H1 (cell line): ENCODE data around the gene IPO9. TPM values are rescaled to one million over a fixed set of nuclear protein-coding genes. Genes with fewer than 3 reads are reported as not detected.

Experiments used
- CTCF ChIA-PET: fragments of 300-600 bp; sonication (Branson Sonifier 250); formaldehyde crosslinking; loops from one replicate; lab custom pipeline; 2021; ENCODE audit not compliant: partially characterized antibody; lab: Charles Lee
- POLR2A ChIA-PET: fragments of 300-600 bp; sonication (Branson Sonifier 250); formaldehyde crosslinking; loops from one replicate; lab custom pipeline; 2021; ENCODE audit warnings: inconsistent platforms; ENCODE audit not compliant: partially characterized antibody; lab: Charles Lee
- DNase-seq, 2 experiments: peaks; one replicate each; pipeline versions ENCODE4 v3.0.0 to v3.0.0-alpha.2; 2010 to 2022; ENCODE audit warnings: low spot score in 2 of 2, low read depth in 1 of 2, mixed read lengths in 1 of 2
- FAIRE-seq: peaks from 2 replicates; lab custom pipeline; 2011; peaks lifted over from hg19 to GRCh38; lab: Jason Lieb, UNC
- H2AFZ ChIP-seq: 2 replicates; pipeline ENCODE4 v1.8.1; 2012; ENCODE audit warnings: low read length, inconsistent platforms
- H2AK5ac ChIP-seq: 2 replicates; pipeline ENCODE4 v1.6.1; 2013; ENCODE audit warnings: low read depth, low read length
- H2BK120ac ChIP-seq: replicated peaks from 2 replicates; pipeline ENCODE3; 2013; ENCODE audit warnings: low read depth, low read length, inconsistent platforms
- H2BK12ac ChIP-seq: 2 replicates; pipeline ENCODE4 v1.6.1; 2013; ENCODE audit warnings: low read depth, low read length
- H2BK15ac ChIP-seq: 2 replicates; pipeline ENCODE4 v1.6.1; 2013; ENCODE audit warnings: low read length
- H2BK20ac ChIP-seq: 2 replicates; pipeline ENCODE4 v1.6.1; 2013; ENCODE audit warnings: low read length
- H2BK5ac ChIP-seq: 2 replicates; pipeline ENCODE4 v1.6.1; 2013; ENCODE audit warnings: low read depth, low read length
- H3K14ac ChIP-seq: 2 replicates; pipeline ENCODE4 v1.6.1; 2013; ENCODE audit warnings: inconsistent platforms; ENCODE audit not compliant: insufficient read length
- H3K18ac ChIP-seq: 2 replicates; pipeline ENCODE4 v1.6.1; 2013; ENCODE audit warnings: low read length; ENCODE audit errors: extremely low read depth
- H3K23ac ChIP-seq: 2 replicates; pipeline ENCODE4 v1.6.1; 2013; ENCODE audit warnings: inconsistent platforms; ENCODE audit not compliant: insufficient read length
- H3K23me2 ChIP-seq: 2 replicates; pipeline ENCODE4 v1.6.1; 2013; ENCODE audit warnings: low read depth, low read length
- H3K27ac ChIP-seq: 2 replicates; pipeline ENCODE4 v1.6.1; 2011; ENCODE audit warnings: low read depth, low read length, inconsistent platforms
- H3K27me3 ChIP-seq, 4 experiments: replicated peaks in 1 of 4; 1 replicate in 1 of 4; 2 replicates in 3 of 4; pipeline versions ENCODE4 v1.6.1 to v1.8.1; 2011 to 2013; ENCODE audit warnings: low read length in 3 of 4, mild to moderate bottlenecking in 3 of 4, inconsistent platforms in 2 of 4, mixed read lengths in 2 of 4, moderate library complexity in 1 of 4; ENCODE audit not compliant: control insufficient read depth in 3 of 4, insufficient read depth in 3 of 4; ENCODE audit errors: extremely low read depth in 1 of 4
- H3K36me3 ChIP-seq, 4 experiments: 2 replicates each; pipeline versions ENCODE4 v1.6.1 to v1.8.1; 2011 to 2013; ENCODE audit warnings: mild to moderate bottlenecking in 4 of 4, low read length in 3 of 4, moderate library complexity in 2 of 4, control low read depth in 1 of 4, inconsistent platforms in 1 of 4; ENCODE audit not compliant: insufficient read depth in 4 of 4, control insufficient read depth in 2 of 4
- H3K4ac ChIP-seq: replicated peaks from 2 replicates; pipeline ENCODE3; 2013; ENCODE audit warnings: low read length, low read depth, mixed read lengths, inconsistent platforms; ENCODE audit not compliant: insufficient read length
- H3K4me1 ChIP-seq, 4 experiments: replicated peaks in 1 of 4; 1 replicate in 1 of 4; 2 replicates in 3 of 4; pipeline versions ENCODE4 v1.6.1 to v1.8.1; 2011 to 2013; ENCODE audit warnings: low read length in 3 of 4, inconsistent platforms in 2 of 4, mixed read lengths in 1 of 4; ENCODE audit not compliant: insufficient read depth in 4 of 4, control insufficient read depth in 3 of 4
- H3K4me2 ChIP-seq, 2 experiments: 2 replicates each; pipeline versions ENCODE4 v1.6.1 to v1.8.1; 2011 to 2013; ENCODE audit warnings: low read depth in 2 of 2, low read length in 2 of 2, control low read depth in 1 of 2, inconsistent platforms in 1 of 2, mild to moderate bottlenecking in 1 of 2; ENCODE audit not compliant: insufficient read depth in 1 of 2
- H3K4me3 ChIP-seq, 4 experiments: fragments of 200-600, 300-600 bp in 1 of 4; sonication (generic), shearing (Covaris generic), sonication (Bioruptor Twin) in 1 of 4; 2 replicates each; pipeline versions ENCODE4 v1.5.1 to v1.8.1; 2011 to 2016; ENCODE audit warnings: low read length in 4 of 4, low read depth in 3 of 4, control low read depth in 2 of 4, inconsistent platforms in 2 of 4, mild to moderate bottlenecking in 2 of 4, mixed read lengths in 1 of 4, moderate library complexity in 1 of 4; ENCODE audit not compliant: insufficient read depth in 2 of 4; ENCODE audit errors: extremely low read depth in 1 of 4
- H3K56ac ChIP-seq: replicated peaks from 2 replicates; pipeline ENCODE3; 2013; ENCODE audit warnings: low read depth, mild to moderate bottlenecking, mixed read lengths, low read length, inconsistent platforms; ENCODE audit not compliant: insufficient read length
- H3K79me1 ChIP-seq: 2 replicates; pipeline ENCODE4 v1.6.1; 2013; ENCODE audit warnings: low read depth, low read length, control low read depth
- H3K79me2 ChIP-seq, 2 experiments: 2 replicates each; pipeline versions ENCODE4 v1.6.1 to v1.8.1; 2012 to 2013; ENCODE audit warnings: low read length in 2 of 2, mild to moderate bottlenecking in 2 of 2, inconsistent platforms in 1 of 2; ENCODE audit not compliant: insufficient read depth in 2 of 2, control insufficient read depth in 1 of 2
- H3K9ac ChIP-seq, 4 experiments: replicated peaks in 1 of 4; 1 replicate in 1 of 4; 2 replicates in 3 of 4; pipeline versions ENCODE4 v1.6.1 to v1.8.1; 2011 to 2013; ENCODE audit warnings: low read depth in 3 of 4, low read length in 3 of 4, control low read depth in 2 of 4, mild to moderate bottlenecking in 2 of 4, moderate library complexity in 2 of 4, inconsistent platforms in 1 of 4; ENCODE audit errors: extremely low read depth in 1 of 4
- H3K9me3 ChIP-seq, 2 experiments: 2 replicates each; pipeline versions ENCODE4 v1.6.1 to v1.8.1; 2012 to 2013; ENCODE audit warnings: mild to moderate bottlenecking in 2 of 2, moderate library complexity in 2 of 2, control low read depth in 1 of 2, inconsistent platforms in 1 of 2, low read depth in 1 of 2, low read length in 1 of 2, mixed read lengths in 1 of 2; ENCODE audit not compliant: insufficient read depth in 2 of 2
- H4K20me1 ChIP-seq, 2 experiments: replicated peaks in 1 of 2; 2 replicates each; pipeline versions ENCODE3 to v1.8.1; 2011 to 2013; ENCODE audit warnings: inconsistent platforms in 2 of 2, low read length in 2 of 2, mild to moderate bottlenecking in 1 of 2; ENCODE audit not compliant: insufficient read depth in 2 of 2, control insufficient read depth in 1 of 2
- H4K5ac ChIP-seq: 2 replicates; pipeline ENCODE4 v1.6.1; 2013; ENCODE audit warnings: low read length, low read depth, mixed read lengths, inconsistent platforms; ENCODE audit not compliant: insufficient read length
- H4K8ac ChIP-seq: 2 replicates; pipeline ENCODE4 v1.8.0; 2013; ENCODE audit warnings: mild to moderate bottlenecking, moderate library complexity, low read length, inconsistent platforms; ENCODE audit not compliant: insufficient read depth; ENCODE audit errors: extremely low read depth
- H4K91ac ChIP-seq: replicated peaks from 2 replicates; pipeline ENCODE3; 2013; ENCODE audit warnings: low read length, mixed read lengths, inconsistent platforms; ENCODE audit not compliant: insufficient read length
- ATF3 ChIP-seq: IDR thresholded peaks from 2 replicates; pipeline ENCODE4 v1.6.1; 2011; ENCODE audit warnings: low read depth, mild to moderate bottlenecking, low read length; ENCODE audit not compliant: insufficient read depth
- CBX5 ChIP-seq: fragments of 300-800, 300-1000 bp; sonication (generic); IDR thresholded peaks from 2 replicates; pipeline ENCODE4 v1.7.1; 2016; ENCODE audit warnings: antibody characterized with exemption, low read length, low read depth
- CBX8 ChIP-seq: fragments of 300-800, 300-1000 bp; sonication (generic); IDR thresholded peaks from 2 replicates; pipeline ENCODE4 v1.7.1; 2016; ENCODE audit warnings: low read depth, low read length, borderline replicate concordance
- CEBPB ChIP-seq: IDR thresholded peaks from 2 replicates; pipeline ENCODE4 v1.6.1; 2012; ENCODE audit warnings: low read depth, low read length
- EZH2 ChIP-seq: fragments of 200-600 bp; sonication (generic); IDR thresholded peaks from 2 replicates; pipeline ENCODE4 v1.7.1; 2012; ENCODE audit warnings: low read depth, mild to moderate bottlenecking, moderate library complexity, low read length, inconsistent platforms; ENCODE audit not compliant: severe bottlenecking
- GABPA ChIP-seq: IDR thresholded peaks from 2 replicates; pipeline ENCODE4 v1.6.1; 2011; ENCODE audit warnings: mild to moderate bottlenecking, low read length, moderate library complexity, borderline replicate concordance; ENCODE audit not compliant: insufficient read depth
- GTF2F1 ChIP-seq: IDR thresholded peaks from 2 replicates; pipeline ENCODE4 v1.6.1; 2012; ENCODE audit warnings: low read depth, low read length, improper control_type of control experiment, borderline replicate concordance
- KDM1A ChIP-seq: fragments of 200-600, 300-600 bp; sonication (generic); IDR thresholded peaks from 2 replicates; pipeline ENCODE4 v1.7.1; 2016; ENCODE audit warnings: mild to moderate bottlenecking, low read length, borderline replicate concordance
- POLR2AphosphoS5 ChIP-seq: IDR thresholded peaks from 2 replicates; pipeline ENCODE4 v1.6.1; 2011; ENCODE audit warnings: low read depth, low read length
- POU5F1 ChIP-seq: IDR thresholded peaks from 2 replicates; pipeline ENCODE4 v1.6.1; 2011; ENCODE audit warnings: low read depth, mild to moderate bottlenecking, low read length, moderate library complexity
- RNF2 ChIP-seq: fragments of 200-900, 300-1000 bp; sonication (generic); IDR thresholded peaks from 2 replicates; pipeline ENCODE4 v1.7.1; 2016; ENCODE audit warnings: borderline replicate concordance, low read depth, mild to moderate bottlenecking, antibody characterized with exemption, low read length; ENCODE audit not compliant: poor library complexity, severe bottlenecking; ENCODE audit errors: missing control alignments
- SIX5 ChIP-seq: IDR thresholded peaks from 2 replicates; pipeline ENCODE4 v1.6.1; 2011; ENCODE audit warnings: mild to moderate bottlenecking, low read depth, low read length
- SP1 ChIP-seq: IDR thresholded peaks from 2 replicates; pipeline ENCODE4 v1.6.1; 2011; ENCODE audit warnings: low read depth, low read length
- TEAD4 ChIP-seq: IDR thresholded peaks from 2 replicates; pipeline ENCODE4 v1.6.1; 2012; ENCODE audit warnings: low read depth, low read length, inconsistent platforms, mixed read lengths
- WGBS, 2 experiments: shearing (Covaris generic) in 1 of 2; methylation state at CpG; one replicate each; pipeline versions ENCODE4 v1.1.6 to v1.1.7; 2013 to 2015; ENCODE audit warnings: low lambda C conversion rate in 2 of 2, mixed read lengths in 2 of 2, inconsistent platforms in 1 of 2, low coverage in 1 of 2, missing lambda C conversion rate in 1 of 2; ENCODE audit not compliant: insufficient replicate concordance in 2 of 2, insufficient coverage in 1 of 2, insufficient read length in 1 of 2; ENCODE audit errors: extremely low coverage in 1 of 2, missing lambda C conversion rate in 1 of 2; 5-methylcytosine and 5-hydroxymethylcytosine counted together
- polyA plus RNA-seq, 7 experiments: library from polyadenylated mRNA; depleted of rRNA in 3 of 7; stranded (reverse) in 5 of 7; unstranded in 2 of 7; fragments of >200 nt in 5 of 7; fragments of 200-250 nt in 2 of 7; gene quantifications; 1 replicate in 5 of 7; 2 replicates in 1 of 7; 4 replicates in 1 of 7; pipeline versions ENCODE4 v1.2.1 to v1.2.3, GENCODE V29; 2011 to 2013; ENCODE audit warnings: missing spikeins in 2 of 7, mixed read lengths in 2 of 7
- total RNA-seq: library from RNA; stranded (reverse); fragmentation: NEBNext Ultra II Directional; extraction: Animal tissue kit (Norgen Biotek cat#: 25700); gene quantifications from 2 replicates; pipeline ENCODE4 v1.2.1, GENCODE V29; 2021

The IPO9 gene
- total and polyA plus RNA-seq, 2 of the 8 experiments (the other 6 are each of a cell fraction or from before 2014, with no cell fraction given): 61.0 to 122 TPM

GRCh38 chr1:201870397-201870796 lies 41.4 kb downstream of the IPO9 start:
- Histone ChIP-seq H3K23me2 (no peaks in the 10 kb centered on the region), H3K56ac (no peak overlapping the region), H2AFZ (no peak overlapping the region), H3K79me1 (no peaks in the 10 kb centered on the region), H3K4me1 (no peaks in the 10 kb centered on the region), H4K5ac (no peak overlapping the region), H3K23ac (no peak overlapping the region), H2BK120ac (no peak overlapping the region), H3K9ac (no peak overlapping the region), H2AK5ac (no peak overlapping the region), H3K27ac (no peak overlapping the region), H3K4ac (no peak overlapping the region), H4K20me1 (no peaks in the 10 kb centered on the region), H3K18ac (no peak overlapping the region), H3K36me3 (peaks cover 50 to 91% (median 83%) of the 10 kb centered on the region in 4 experiments), H3K27me3 (no peaks in the 10 kb centered on the region), H2BK12ac (no peak overlapping the region), H2BK20ac (no peak overlapping the region), H4K8ac (no peak overlapping the region), H2BK15ac (no peak overlapping the region), H3K14ac (no peak overlapping the region), H3K4me3 (no peak overlapping the region), H2BK5ac (no peak overlapping the region), H3K79me2 (no peaks in the 10 kb centered on the region), H3K4me2 (no peak overlapping the region), H4K91ac (no peak overlapping the region), H3K9me3 (no peaks in the 10 kb centered on the region)
- FAIRE-seq (no peak), DNase-seq (no peak)
- ChIA-PET POLR2A (interaction anchor here (1.2 kb wide), 1 partner anchor 13 kb away, joined by 3 read pairs; no protein-coding TSS in a partner anchor), CTCF (interaction anchor here (0.6 to 1.3 kb wide), 3 partner anchors 22 to 1458 kb away, joined by 3 to 4 read pairs (median 4); no protein-coding TSS in a partner anchor)
- 93% methylated on average over 10 of the region's 10 CpGs; no CpG with 5 or more reads in 1 of the 2 experiments for WGBS, 2 experiments
- TF ChIP-seq POLR2AphosphoS5 (no peak), EZH2 (no peak), ATF3 (no peak), TEAD4 (no peak), POU5F1 (no peak), CBX8 (no peak), RNF2 (no peak), CEBPB (no peak), SIX5 (no peak), CBX5 (no peak), GABPA (no peak), GTF2F1 (no peak), SP1 (no peak), KDM1A (no peak)
